Hematopoietic multipotent progenitor cell (in vitro differentiated cells): ENCODE results near the gene STK11IP. TPM values are rescaled to one million over a fixed set of nuclear protein-coding genes. Genes with fewer than 3 reads are reported as not detected.

Source experiments
- DNase-seq, 3 donors: peaks; one replicate each; pipeline ENCODE4 v3.0.0-alpha.2; 2011 to 2015; ENCODE audit warnings: low read depth in 2 of 3, low spot score in 2 of 3
- total RNA-seq: library from RNA; depleted of rRNA; stranded (reverse); fragments of >200 nt; gene quantifications from one replicate; pipeline ENCODE4 v1.2.3, GENCODE V29; 2012

The STK11IP gene, protein sequence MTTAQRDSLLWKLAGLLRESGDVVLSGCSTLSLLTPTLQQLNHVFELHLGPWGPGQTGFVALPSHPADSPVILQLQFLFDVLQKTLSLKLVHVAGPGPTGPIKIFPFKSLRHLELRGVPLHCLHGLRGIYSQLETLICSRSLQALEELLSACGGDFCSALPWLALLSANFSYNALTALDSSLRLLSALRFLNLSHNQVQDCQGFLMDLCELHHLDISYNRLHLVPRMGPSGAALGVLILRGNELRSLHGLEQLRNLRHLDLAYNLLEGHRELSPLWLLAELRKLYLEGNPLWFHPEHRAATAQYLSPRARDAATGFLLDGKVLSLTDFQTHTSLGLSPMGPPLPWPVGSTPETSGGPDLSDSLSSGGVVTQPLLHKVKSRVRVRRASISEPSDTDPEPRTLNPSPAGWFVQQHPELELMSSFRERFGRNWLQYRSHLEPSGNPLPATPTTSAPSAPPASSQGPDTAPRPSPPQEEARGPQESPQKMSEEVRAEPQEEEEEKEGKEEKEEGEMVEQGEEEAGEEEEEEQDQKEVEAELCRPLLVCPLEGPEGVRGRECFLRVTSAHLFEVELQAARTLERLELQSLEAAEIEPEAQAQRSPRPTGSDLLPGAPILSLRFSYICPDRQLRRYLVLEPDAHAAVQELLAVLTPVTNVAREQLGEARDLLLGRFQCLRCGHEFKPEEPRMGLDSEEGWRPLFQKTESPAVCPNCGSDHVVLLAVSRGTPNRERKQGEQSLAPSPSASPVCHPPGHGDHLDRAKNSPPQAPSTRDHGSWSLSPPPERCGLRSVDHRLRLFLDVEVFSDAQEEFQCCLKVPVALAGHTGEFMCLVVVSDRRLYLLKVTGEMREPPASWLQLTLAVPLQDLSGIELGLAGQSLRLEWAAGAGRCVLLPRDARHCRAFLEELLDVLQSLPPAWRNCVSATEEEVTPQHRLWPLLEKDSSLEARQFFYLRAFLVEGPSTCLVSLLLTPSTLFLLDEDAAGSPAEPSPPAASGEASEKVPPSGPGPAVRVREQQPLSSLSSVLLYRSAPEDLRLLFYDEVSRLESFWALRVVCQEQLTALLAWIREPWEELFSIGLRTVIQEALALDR
- total RNA-seq, result 30.2 TPM

- peak; percentile 75 to 96 (median 94) for DNase-seq
These were observed at the start of gene STK11IP for GRCh38 chr2:219597552-219598307. Gene STK11IP, plus strand, starts transcription at chr2:219597857. Its CDS starts 263 bp downstream, at chr2:219598120.

DNA sequence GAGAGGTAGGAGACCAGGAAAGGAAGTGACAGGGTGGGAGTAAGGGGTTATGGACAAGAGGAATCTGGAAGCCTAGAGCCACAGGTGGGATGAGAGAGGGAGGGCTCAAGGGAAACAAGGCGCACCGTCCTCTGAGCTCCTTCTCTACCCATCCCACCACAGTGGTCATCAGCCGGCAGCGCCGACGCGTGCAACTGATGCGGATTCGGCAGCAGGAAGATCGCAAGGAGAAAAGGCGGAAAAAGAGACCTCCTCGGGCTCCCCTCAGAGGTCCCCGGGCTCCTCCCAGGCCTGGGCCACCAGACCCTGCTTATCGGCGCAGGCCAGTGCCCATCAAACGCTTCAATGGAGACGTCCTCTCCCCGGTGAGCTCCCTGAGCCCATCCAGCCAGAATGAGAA, 48.7 kb upstream of the STK11IP start:
- no peak for DNase-seq

GRCh38 chr2:219549619-219550018, 48.0 kb upstream of the STK11IP start:
- DNase-seq, result no peak

GRCh38 chr2:219551441-219552381, 45.9 kb upstream of the STK11IP start:
- no peak for DNase-seq

DNA sequence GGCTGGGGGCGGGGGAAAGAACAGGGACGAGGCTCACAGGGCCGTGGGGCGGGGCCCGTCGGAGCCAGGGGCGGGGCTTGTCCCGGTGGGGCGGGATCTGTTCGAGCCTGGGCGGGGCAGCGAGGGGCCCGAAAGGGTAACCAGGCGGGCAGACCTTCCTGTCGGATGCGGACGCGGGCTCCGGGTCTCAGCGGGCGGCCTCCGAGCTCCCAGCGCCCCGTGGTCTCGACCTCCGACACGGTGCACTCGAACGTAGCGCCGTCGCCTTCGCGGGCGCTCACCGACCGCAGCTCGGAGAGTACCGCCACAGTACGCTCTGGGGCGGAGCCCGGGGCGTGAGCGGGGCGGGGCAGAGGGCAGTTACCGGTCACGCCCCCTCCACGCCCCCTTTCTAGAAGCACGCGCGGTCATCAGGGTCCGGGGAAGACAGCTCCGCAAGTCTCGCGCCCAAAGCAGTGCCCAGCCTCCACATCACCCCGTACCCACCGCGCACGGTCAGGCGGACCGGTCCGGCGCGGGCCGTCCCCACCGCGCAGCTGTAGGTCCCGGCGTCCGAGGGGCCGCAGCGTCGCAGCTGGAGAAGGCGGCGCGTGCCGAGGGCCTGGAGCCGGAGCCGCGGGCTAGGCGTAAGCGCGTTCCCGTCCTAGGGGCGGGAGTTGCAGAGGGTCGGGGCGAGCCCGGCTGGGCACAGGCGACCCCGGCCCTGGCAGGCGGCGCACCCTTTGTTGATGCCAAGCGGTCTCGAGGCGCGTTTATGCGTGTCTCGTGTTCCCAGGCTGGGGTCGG, 45.1 kb upstream of the STK11IP start:
- DNase-seq, result peak; percentile 65 to 86 (median 82)

GRCh38 chr2:219553168-219553417, 44.6 kb upstream of the STK11IP start:
- no peak for DNase-seq

DNA sequence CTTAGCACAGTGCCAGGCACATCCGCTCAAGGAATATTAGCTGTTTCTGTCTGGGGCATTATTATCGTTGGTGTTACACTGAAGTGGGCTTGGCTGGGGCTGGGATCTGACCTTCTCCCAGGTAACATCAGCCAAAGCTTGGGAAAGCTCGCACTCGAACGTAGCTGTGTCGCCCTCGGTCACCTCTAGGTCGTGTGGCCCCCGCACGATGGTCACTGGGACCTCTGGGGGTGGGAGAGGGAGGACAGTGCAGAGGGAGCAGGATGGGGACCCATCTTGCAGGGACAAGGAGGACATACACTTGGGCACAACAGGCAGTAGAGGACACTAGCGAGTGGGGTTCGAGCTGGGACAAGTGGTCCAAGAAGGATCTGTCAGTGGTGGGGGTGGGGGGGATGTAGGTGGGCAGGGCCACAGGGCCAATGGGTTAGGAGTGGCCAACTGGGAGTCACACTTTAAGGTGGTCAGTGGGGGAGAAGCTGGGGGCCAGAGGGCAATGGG, 44.1 kb upstream of the STK11IP start:
- no peak for DNase-seq

- no peak for DNase-seq
These were observed 43.3 kb upstream of the STK11IP start for GRCh38 chr2:219554350-219554749.

- DNase-seq, result no peak
These were observed 41.7 kb upstream of the STK11IP start for GRCh38 chr2:219555956-219556355.

GRCh38 chr2:219556413-219556812, 41.2 kb upstream of the STK11IP start:
- no peak for DNase-seq

DNA sequence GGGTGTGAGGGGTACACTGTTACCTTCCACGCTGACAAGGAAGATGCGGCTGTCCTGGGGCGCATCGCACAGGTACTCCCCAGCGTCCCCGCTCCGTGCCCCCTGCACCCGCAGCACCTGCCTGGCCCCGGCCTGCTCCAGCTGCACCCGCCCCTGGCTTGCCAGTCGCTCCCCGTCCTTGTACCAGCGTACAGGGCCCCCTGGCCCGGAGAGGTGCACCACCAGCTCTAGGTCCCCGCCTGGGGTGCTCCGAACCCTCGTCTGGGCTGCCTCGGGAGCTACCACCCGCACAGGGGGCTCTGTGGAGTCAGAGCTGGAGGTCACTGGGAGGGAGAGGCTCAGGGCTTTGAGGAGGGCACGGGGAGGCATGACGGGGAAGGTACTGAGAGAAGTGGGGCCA, 40.3 kb upstream of the STK11IP start:
- no peak for DNase-seq

- DNase-seq, result no peak
These were observed 39.6 kb upstream of the STK11IP start for GRCh38 chr2:219557791-219558785.

- DNase-seq, result no peak
These were observed 38.3 kb upstream of the STK11IP start for GRCh38 chr2:219559156-219559915.

DNA sequence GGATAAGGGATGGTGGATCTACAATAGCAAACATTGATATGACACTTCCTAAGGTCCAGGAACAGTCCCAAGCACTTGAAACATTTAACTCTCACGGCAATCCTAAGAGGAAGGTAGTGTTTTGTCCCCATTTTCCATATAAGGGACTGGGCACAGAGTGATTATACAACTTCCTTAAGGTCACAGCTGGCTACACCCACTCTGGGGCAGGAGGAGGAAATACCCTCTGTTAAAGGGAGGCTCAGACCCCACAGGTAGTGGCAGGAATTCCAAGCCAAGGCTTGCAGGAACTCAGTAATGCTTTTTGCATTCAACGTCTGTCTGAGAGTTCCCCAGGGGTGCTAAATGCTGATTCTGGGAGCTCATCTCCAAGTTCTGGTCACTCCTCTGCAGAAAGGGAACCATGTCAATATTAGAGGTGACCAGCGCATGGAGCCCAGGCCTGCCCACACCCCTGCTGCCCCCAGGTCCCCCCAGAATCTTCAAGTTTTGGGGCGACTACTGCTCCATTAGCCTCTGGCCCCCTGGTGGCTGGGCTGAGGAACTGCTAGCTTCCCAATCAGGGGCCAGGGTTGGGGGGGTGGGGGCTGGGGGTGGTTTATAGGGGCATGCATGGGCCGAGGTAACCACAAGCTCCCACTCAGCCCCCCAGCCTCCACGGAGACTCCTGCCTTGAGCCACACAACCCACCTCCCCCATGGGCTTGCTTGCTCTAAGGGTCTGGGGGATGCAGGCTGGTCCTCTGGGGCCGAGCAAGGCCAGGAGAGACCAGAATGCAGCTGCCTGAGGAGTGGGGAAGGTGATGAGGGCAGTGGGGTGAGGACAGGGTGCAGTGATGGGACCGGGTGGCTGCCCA, 37.4 kb upstream of the STK11IP start:
- DNase-seq, result peak in 1 of 3 donors; percentile 21

- no peak for DNase-seq
These were observed 36.8 kb upstream of the STK11IP start for GRCh38 chr2:219560893-219561178.
